Progenitor cell of endocrine pancreas (in vitro differentiated cells): Measurements from ENCODE around the gene BMP8B. TPM values are rescaled to one million over a fixed set of nuclear protein-coding genes. Genes with fewer than 3 reads are reported as not detected.
"Not testable (repeated sequence)": the region's sequence is repeated elsewhere in the genome, so short reads cannot be mapped to it uniquely, and the experiment has no call there.

Experiments
- DNase-seq: peaks from one replicate; pipeline ENCODE4 v3.0.0; 2021; ENCODE audit warnings: low spot score; ENCODE audit not compliant: unreplicated experiment
- H3K27ac Mint-ChIP-seq: 2 replicates; pipeline ENCODE4 v1.8.0; 2021; ENCODE audit warnings: mild to moderate bottlenecking, moderate library complexity, mixed read lengths
- H3K27me3 Mint-ChIP-seq: 2 replicates; pipeline ENCODE4 v1.8.0; 2021; ENCODE audit warnings: mixed read lengths
- H3K36me3 Mint-ChIP-seq: 2 replicates; pipeline ENCODE4 v1.8.0; 2022; ENCODE audit warnings: mixed read lengths; ENCODE audit not compliant: insufficient read depth
- H3K4me1 Mint-ChIP-seq: 2 replicates; pipeline ENCODE4 v1.8.0; 2021; ENCODE audit warnings: low read depth, mixed read lengths
- H3K4me3 Mint-ChIP-seq: 2 replicates; pipeline ENCODE4 v1.8.0; 2021; ENCODE audit warnings: low read depth, mild to moderate bottlenecking, moderate library complexity, mixed read lengths
- H3K9me3 Mint-ChIP-seq: 2 replicates; pipeline ENCODE4 v1.8.0; 2021; ENCODE audit warnings: low read depth, mixed read lengths
- CTCF ChIP-seq: fragments of 200-600 bp; sonication (generic); IDR thresholded peaks from one replicate; pipeline ENCODE4 v1.5.0; 2021; ENCODE audit warnings: antibody characterized with exemption, mild to moderate bottlenecking; ENCODE audit not compliant: unreplicated experiment
- total RNA-seq: library from RNA; stranded (reverse); gene quantifications from 2 replicates; pipeline ENCODE4 v1.2.1, GENCODE V29; 2021

Gene BMP8B
- total RNA-seq, 1 donor from 2014 or later, result 0.91 TPM

- peaks cover 46% of the 10 kb centered on the region for H3K27me3 Mint-ChIP-seq
- not testable (repeated sequence) for H3K36me3 Mint-ChIP-seq, H3K4me3 Mint-ChIP-seq, DNase-seq, H3K27ac Mint-ChIP-seq, H3K9me3 Mint-ChIP-seq, H3K4me1 Mint-ChIP-seq
These were observed 6.0 kb downstream of the BMP8B start for GRCh38 chr1:39782685-39783084.

- Mint-ChIP-seq H3K9me3 (no peaks in the 10 kb centered on the region), H3K27ac (no peak overlapping the region), H3K27me3 (peaks cover 41% of the 10 kb centered on the region), H3K36me3 (no peaks in the 10 kb centered on the region), H3K4me3 (no peak overlapping the region), H3K4me1 (no peaks in the 10 kb centered on the region)
- no peak for DNase-seq
- TF ChIP-seq CTCF, result no peak
These were observed 6.6 kb downstream of the BMP8B start for GRCh38 chr1:39782103-39782502.

GRCh38 chr1:39781349-39781715, 7.3 kb downstream of the BMP8B start:
- Mint-ChIP-seq H3K4me3 (no peak overlapping the region), H3K27ac (no peak overlapping the region), H3K9me3 (no peaks in the 10 kb centered on the region), H3K36me3 (no peaks in the 10 kb centered on the region), H3K4me1 (no peaks in the 10 kb centered on the region), H3K27me3 (peaks cover 36% of the 10 kb centered on the region)
- no peak for TF ChIP-seq CTCF
- DNase-seq, result no peak

GRCh38 chr1:39779821-39780220, 8.8 kb downstream of the BMP8B start:
- no peak overlapping the region for H3K27ac Mint-ChIP-seq
- no peaks in the 10 kb centered on the region for H3K9me3 Mint-ChIP-seq
- H3K4me1 Mint-ChIP-seq, result no peaks in the 10 kb centered on the region
- H3K4me3 Mint-ChIP-seq, result no peak overlapping the region
- DNase-seq, result no peak
- peaks cover 30% of the 10 kb centered on the region for H3K27me3 Mint-ChIP-seq
- no peak for TF ChIP-seq CTCF
- no peaks in the 10 kb centered on the region for H3K36me3 Mint-ChIP-seq

GRCh38 chr1:39779137-39779536, 9.5 kb downstream of the BMP8B start:
- Mint-ChIP-seq H3K4me3 (no peak overlapping the region), H3K4me1 (no peaks in the 10 kb centered on the region), H3K27ac (no peak overlapping the region), H3K9me3 (no peaks in the 10 kb centered on the region), H3K27me3 (peaks cover 30% of the 10 kb centered on the region), H3K36me3 (no peaks in the 10 kb centered on the region)
- no peak for DNase-seq
- no peak for TF ChIP-seq CTCF

- not testable (repeated sequence) for H3K27ac Mint-ChIP-seq, H3K4me3 Mint-ChIP-seq, DNase-seq, H3K4me1 Mint-ChIP-seq, H3K36me3 Mint-ChIP-seq, H3K9me3 Mint-ChIP-seq
- peaks cover 26% of the 10 kb centered on the region for H3K27me3 Mint-ChIP-seq
These were observed 10.1 kb downstream of the BMP8B start for GRCh38 chr1:39778463-39779099.

- H3K27ac Mint-ChIP-seq, H3K9me3 Mint-ChIP-seq, H3K4me3 Mint-ChIP-seq, DNase-seq, H3K4me1 Mint-ChIP-seq, H3K36me3 Mint-ChIP-seq: not testable (repeated sequence)
- peaks cover 19% of the 10 kb centered on the region for H3K27me3 Mint-ChIP-seq
These were observed 10.8 kb downstream of the BMP8B start for GRCh38 chr1:39777896-39778295.
